Fibroblast of villous mesenchyme (primary cell): ENCODE data around the gene TOR2A. TPM values are rescaled to one million over a fixed set of nuclear protein-coding genes. Genes with fewer than 3 reads are reported as not detected.

Experiments used
- DNase-seq: peaks from one replicate; pipeline ENCODE4 v3.0.0-alpha.2; 2010; ENCODE audit warnings: low read depth
- H3K4me3 ChIP-seq: 2 replicates; pipeline ENCODE4 v1.5.1; 2011; ENCODE audit warnings: low read depth, mild to moderate bottlenecking, low read length
- total RNA-seq: library from RNA; depleted of rRNA; stranded (reverse); fragments of >200 nt; gene quantifications from 2 replicates; pipeline ENCODE4 v1.2.3, GENCODE V29; 2012
- TF ChIP-seq, protein P1 (sequence below): IDR thresholded peaks from 2 replicates; pipeline ENCODE4 v1.5.1; 2012; ENCODE audit warnings: low read depth, mild to moderate bottlenecking, low read length; ENCODE audit not compliant: insufficient read depth

The TOR2A gene
- total RNA-seq, 1 donor = 5.2 TPM

DNA sequence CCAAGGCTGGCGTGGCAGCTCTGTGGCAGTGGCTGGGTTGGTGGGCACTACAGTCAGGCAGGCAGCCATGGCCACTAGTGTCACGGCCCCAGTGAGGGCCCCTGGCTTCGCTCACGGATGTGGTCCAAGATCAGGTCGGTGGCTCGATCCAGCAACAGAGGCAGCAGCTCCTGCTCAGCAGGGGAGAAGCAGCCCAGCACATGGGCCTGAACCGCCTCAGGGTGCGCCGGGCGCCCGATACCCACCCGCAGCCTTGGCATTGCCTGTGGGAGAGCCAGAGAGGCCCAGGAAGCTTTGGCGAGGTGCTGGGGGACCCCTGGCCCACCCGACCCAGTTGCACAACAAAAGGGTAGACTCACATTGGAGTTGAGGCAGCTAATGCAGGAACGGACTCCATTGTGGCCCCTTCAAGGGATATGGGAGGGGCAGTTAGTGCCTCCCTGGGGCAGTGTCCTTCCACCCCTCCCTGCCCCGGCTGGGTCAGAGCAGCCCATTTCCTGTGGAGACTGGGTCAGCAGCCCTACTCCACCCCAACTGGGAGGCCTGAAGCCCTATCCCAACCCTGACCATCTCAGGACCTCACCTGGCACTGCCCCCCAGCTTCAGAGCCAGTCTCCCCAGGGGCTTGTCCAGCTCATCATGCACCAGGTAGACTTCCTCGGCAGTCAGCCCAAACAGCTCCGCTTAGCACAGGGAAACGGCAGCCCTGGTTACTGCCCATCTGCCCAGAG lies 20.9 kb downstream of the TOR2A start:
- peak overlapping the region; percentile 71 for H3K4me3 ChIP-seq
- DNase-seq = no peak
- TF ChIP-seq, protein P1, sequence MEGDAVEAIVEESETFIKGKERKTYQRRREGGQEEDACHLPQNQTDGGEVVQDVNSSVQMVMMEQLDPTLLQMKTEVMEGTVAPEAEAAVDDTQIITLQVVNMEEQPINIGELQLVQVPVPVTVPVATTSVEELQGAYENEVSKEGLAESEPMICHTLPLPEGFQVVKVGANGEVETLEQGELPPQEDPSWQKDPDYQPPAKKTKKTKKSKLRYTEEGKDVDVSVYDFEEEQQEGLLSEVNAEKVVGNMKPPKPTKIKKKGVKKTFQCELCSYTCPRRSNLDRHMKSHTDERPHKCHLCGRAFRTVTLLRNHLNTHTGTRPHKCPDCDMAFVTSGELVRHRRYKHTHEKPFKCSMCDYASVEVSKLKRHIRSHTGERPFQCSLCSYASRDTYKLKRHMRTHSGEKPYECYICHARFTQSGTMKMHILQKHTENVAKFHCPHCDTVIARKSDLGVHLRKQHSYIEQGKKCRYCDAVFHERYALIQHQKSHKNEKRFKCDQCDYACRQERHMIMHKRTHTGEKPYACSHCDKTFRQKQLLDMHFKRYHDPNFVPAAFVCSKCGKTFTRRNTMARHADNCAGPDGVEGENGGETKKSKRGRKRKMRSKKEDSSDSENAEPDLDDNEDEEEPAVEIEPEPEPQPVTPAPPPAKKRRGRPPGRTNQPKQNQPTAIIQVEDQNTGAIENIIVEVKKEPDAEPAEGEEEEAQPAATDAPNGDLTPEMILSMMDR = no peak

DNA sequence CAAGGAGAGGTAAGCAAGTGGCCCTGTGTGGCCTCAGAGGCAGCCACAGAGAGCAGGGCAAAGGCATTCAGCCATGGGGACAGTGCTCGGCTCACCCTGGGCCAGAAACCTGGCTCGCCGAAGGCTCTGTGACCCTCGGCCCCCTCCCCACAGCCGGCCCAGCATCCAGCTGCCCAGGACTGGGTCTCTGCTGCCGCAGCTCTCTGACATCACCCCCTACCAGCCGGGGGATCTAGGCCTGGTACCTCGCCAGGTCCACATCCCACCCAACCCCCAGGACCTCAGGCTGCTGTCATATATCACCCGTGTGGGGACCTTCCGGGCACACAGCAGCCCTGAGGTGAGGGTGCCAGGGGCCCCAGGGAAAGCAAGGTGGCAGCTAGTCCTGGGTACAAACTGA lies 22.2 kb downstream of the TOR2A start:
- H3K4me3 ChIP-seq = no peak overlapping the region
- DNase-seq = no peak
- TF ChIP-seq, protein P1 = no peak

DNA sequence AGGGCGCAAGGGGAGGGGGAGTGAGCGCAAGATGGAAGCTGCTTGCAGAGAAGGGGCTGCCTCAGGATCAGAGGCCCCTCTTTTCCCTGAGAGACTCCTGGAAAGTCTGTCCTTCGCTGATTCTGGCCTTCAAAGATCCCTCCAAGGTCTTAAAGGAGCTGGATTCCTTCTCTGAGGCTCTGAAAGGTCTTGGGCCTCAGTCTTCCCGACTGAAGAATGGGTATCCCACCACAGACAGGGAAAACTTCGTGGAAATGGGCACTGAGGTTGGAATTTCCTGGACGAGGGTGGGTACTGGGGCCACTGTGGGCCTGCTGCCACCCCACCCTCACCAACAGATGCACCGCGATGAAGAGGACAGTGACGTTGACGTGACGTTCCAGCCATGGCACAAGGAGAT lies 22.7 kb downstream of the TOR2A start:
- DNase-seq = no peak
- TF ChIP-seq, protein P1 = no peak
- H3K4me3 ChIP-seq = no peak overlapping the region

DNA sequence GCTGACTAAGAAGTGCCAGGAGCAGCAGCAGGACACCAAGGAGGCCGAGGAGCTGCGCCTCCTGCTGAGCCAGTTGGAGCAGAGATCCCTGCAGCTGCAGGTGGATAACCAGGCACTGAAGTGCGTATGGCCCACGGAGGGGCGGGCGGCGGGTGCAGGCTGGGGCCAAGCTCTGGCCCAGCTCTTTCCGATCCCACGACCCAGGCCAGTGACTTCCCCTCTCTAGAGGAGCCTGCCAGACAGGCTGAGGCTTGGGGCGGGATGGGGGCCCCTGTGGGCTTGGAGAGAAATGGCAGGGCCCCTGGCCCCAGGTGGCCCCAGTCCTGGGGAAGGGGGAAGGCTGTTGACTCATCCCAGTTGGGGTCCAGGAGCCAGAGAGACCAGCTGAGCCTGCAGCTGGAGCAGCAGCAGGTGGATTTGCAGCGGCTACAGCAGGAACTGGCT lies 23.2 kb downstream of the TOR2A start:
- no peak overlapping the region for H3K4me3 ChIP-seq
- TF ChIP-seq, protein P1 = no peak
- no peak for DNase-seq

- DNase-seq = no peak
- TF ChIP-seq, protein P1 = no peak
- no peak overlapping the region for H3K4me3 ChIP-seq
These were observed 23.8 kb downstream of the TOR2A start for GRCh38 chr9:127711226-127711701.

GRCh38 chr9:127710204-127710783 lies 24.8 kb downstream of the TOR2A start:
- H3K4me3 ChIP-seq = no peak overlapping the region
- no peak for DNase-seq
- TF ChIP-seq, protein P1 = no peak
